Psoas muscle (tissue), 8 donors: ENCODE measurements around the gene BMP10. TPM values are rescaled to one million over a fixed set of nuclear protein-coding genes. Genes with fewer than 3 reads are reported as not detected.

Experiments used
- ATAC-seq, 4 donors: fragments of 200-7000 bp; cut with Tn5 transposase; one replicate each; pipeline ENCODE4 v1.9.1; 2020; ENCODE audit warnings: moderate library complexity in 3 of 4, mild to moderate bottlenecking in 2 of 4
- DNase-seq, 2 donors: peaks; one replicate each; pipeline ENCODE4 v3.0.0-alpha.2; 2020
- H3K27ac ChIP-seq: fragments of 200-600 bp; one replicate; pipeline ENCODE4 v1.8.0; 2022
- H3K27me3 ChIP-seq, 3 donors: fragments of 200-600 bp in 1 of 3; one replicate each; pipeline versions ENCODE4 v1.6.1 to v1.8.0; 2013 to 2022; ENCODE audit warnings: low read length in 2 of 3, mild to moderate bottlenecking in 2 of 3, moderate library complexity in 1 of 3; ENCODE audit not compliant: insufficient read depth in 3 of 3
- H3K36me3 ChIP-seq, 2 donors: fragments of 200-600 bp in 1 of 2; one replicate each; pipeline versions ENCODE4 v1.6.1 to v1.8.0; 2013 to 2022; ENCODE audit warnings: low read depth in 1 of 2, mild to moderate bottlenecking in 1 of 2, moderate library complexity in 1 of 2; ENCODE audit not compliant: insufficient read depth in 1 of 2
- H3K4me1 ChIP-seq: fragments of 200-600 bp; one replicate; pipeline ENCODE4 v1.8.0; 2022
- H3K4me3 ChIP-seq: fragments of 200-600 bp; one replicate; pipeline ENCODE4 v1.8.0; 2022; ENCODE audit warnings: mild to moderate bottlenecking
- H3K9me3 ChIP-seq: fragments of 200-600 bp; one replicate; pipeline ENCODE4 v1.8.0; 2022
- CTCF ChIP-seq: fragments of 200-600 bp; IDR thresholded peaks from one replicate; pipeline ENCODE4 v1.8.0; 2022; ENCODE audit warnings: antibody characterized with exemption
- WGBS, 3 donors: extraction: QIAGEN DNeasy Blood & Tissue Kit; methylation state at CpG; one replicate each; pipeline versions ENCODE4 v1.1.6 to v1.1.7; 2013; 5-methylcytosine and 5-hydroxymethylcytosine counted together
- intact Hi-C, 2 donors: fragments of 100-400 bp; cut with DNase I; formaldehyde crosslinking; loops; one replicate each; pipeline versions ENCODE4 v1.11.0 to v1.14.2; 2022
- polyA plus RNA-seq, 3 donors: library from polyadenylated mRNA; stranded (reverse); fragments of 200-250 nt; gene quantifications; one replicate each; pipeline ENCODE4 v1.2.3, GENCODE V29; 2013
- total RNA-seq, 4 donors: library from RNA; stranded (reverse); fragmentation: NEBNext Ultra II Directional in 2 of 4; extraction: Animal tissue kit (Norgen Biotek cat#: 25700) in 2 of 4; gene quantifications; one replicate each; pipeline versions ENCODE4 v1.2.1 to v1.2.4, GENCODE V29; 2021 to 2023
- donor health status: healthy with polysubstance abuse.
- donor health status: DM: no; HTN: no; CAD: no; lungs with moderate emphysema.
- donor health status: Bipolar disorder and iron deficiency.
- donor health status: healthy.
- donor health status: DM: yes; HTN: yes; CAD: no.
- donor health status: DM: no; HTN: no; CAD: no.
- donor health status: DM: no; HTN: no; CAD: no.
- donor health status: DM: yes; HTN: yes; CAD: no.

Gene BMP10
- total and polyA plus RNA-seq, 7 donors, result 0.17 to 0.27 TPM; not detected in 5

GRCh38 chr2:68827666-68828065, 43.5 kb downstream of the BMP10 start:
- Histone ChIP-seq H3K36me3 (no peaks in the 10 kb centered on the region), H3K27ac (no peak overlapping the region), H3K4me3 (no peak overlapping the region), H3K27me3 (no peaks in the 10 kb centered on the region), H3K9me3 (no peaks in the 10 kb centered on the region), H3K4me1 (peaks cover 28% of the 10 kb centered on the region)
- TF ChIP-seq CTCF, result no peak
- DNase-seq, result no peak
- intact Hi-C loops, result no loop called here
- WGBS, 3 donors, result 68 to 97% (median 96%) methylated on average over 4 of the region's 4 CpGs
- no peak for ATAC-seq

- intact Hi-C loops, result no loop called here
- WGBS, 3 donors, result 86 to 92% (median 90%) methylated on average over 5 of the region's 5 CpGs
- Histone ChIP-seq H3K27me3 (no peaks in the 10 kb centered on the region), H3K9me3 (no peaks in the 10 kb centered on the region), H3K4me3 (no peak overlapping the region), H3K4me1 (peaks cover 18% of the 10 kb centered on the region), H3K36me3 (no peaks in the 10 kb centered on the region), H3K27ac (no peak overlapping the region)
- no peak for ATAC-seq
- no peak for TF ChIP-seq CTCF
- no peak for DNase-seq
Observed at GRCh38 chr2:68825866-68826265, 45.3 kb downstream of the BMP10 start.

- Histone ChIP-seq H3K36me3 (no peaks in the 10 kb centered on the region), H3K4me1 (peaks cover 13% of the 10 kb centered on the region), H3K27ac (no peak overlapping the region), H3K9me3 (no peaks in the 10 kb centered on the region), H3K27me3 (no peaks in the 10 kb centered on the region), H3K4me3 (no peak overlapping the region)
- TF ChIP-seq CTCF, result no peak
- no peak for DNase-seq
- 23 to 30% (median 26%) methylated on average over 2 of the region's 2 CpGs for WGBS, 3 donors
- ATAC-seq, result no peak
- intact Hi-C loops, result no loop called here
Observed at GRCh38 chr2:68824831-68825230, 46.4 kb downstream of the BMP10 start.

GRCh38 chr2:68822207-68822872, 48.9 kb downstream of the BMP10 start:
- H3K27me3 ChIP-seq, result no peaks in the 10 kb centered on the region
- no peak for TF ChIP-seq CTCF
- no peak overlapping the region for H3K27ac ChIP-seq
- peaks cover 0 to 5% of the 10 kb centered on the region in 2 donors for H3K36me3 ChIP-seq
- 58 to 81% (median 59%) methylated on average over 15 of the region's 15 CpGs for whole genome bisulfite sequencing, 3 donors
- no peaks in the 10 kb centered on the region for H3K4me1 ChIP-seq
- no peak for DNase-seq
- no peak overlapping the region for H3K4me3 ChIP-seq
- no peaks in the 10 kb centered on the region for H3K9me3 ChIP-seq
- ATAC-seq, result no peak
- intact Hi-C loops, result no loop called here

- no peak overlapping the region for H3K4me3 ChIP-seq
- H3K9me3 ChIP-seq, result no peaks in the 10 kb centered on the region
- no peak overlapping the region for H3K27ac ChIP-seq
- no peak for TF ChIP-seq CTCF
- WGBS, 3 donors, result 60 to 73% (median 69%) methylated on average over 6 of the region's 6 CpGs
- intact Hi-C loops, result no loop called here
- no peaks in the 10 kb centered on the region for H3K27me3 ChIP-seq
- H3K36me3 ChIP-seq, result peaks cover 0 to 16% of the 10 kb centered on the region in 2 donors
- DNase-seq (no peak), ATAC-seq (no peak)
- no peaks in the 10 kb centered on the region for H3K4me1 ChIP-seq
Observed at GRCh38 chr2:68819556-68819955, 51.6 kb downstream of the BMP10 start.
